Stimulated activated CD4-positive, alpha-beta T cell treated with anti-CD3 and anti-CD28 coated beads, Interleukin-2, amount 100 ng/mL, for 48 hours (primary cell): Measurements from ENCODE around the gene PRG2.
"Not testable (repeated sequence)": the region's sequence is repeated elsewhere in the genome, so short reads cannot be mapped to it uniquely, and the experiment has no call there.

Experiments
- DNase-seq, 2 donors: peaks; one replicate each; pipeline ENCODE4 v3.0.0-alpha.2; 2020

Gene PRG2

DNA sequence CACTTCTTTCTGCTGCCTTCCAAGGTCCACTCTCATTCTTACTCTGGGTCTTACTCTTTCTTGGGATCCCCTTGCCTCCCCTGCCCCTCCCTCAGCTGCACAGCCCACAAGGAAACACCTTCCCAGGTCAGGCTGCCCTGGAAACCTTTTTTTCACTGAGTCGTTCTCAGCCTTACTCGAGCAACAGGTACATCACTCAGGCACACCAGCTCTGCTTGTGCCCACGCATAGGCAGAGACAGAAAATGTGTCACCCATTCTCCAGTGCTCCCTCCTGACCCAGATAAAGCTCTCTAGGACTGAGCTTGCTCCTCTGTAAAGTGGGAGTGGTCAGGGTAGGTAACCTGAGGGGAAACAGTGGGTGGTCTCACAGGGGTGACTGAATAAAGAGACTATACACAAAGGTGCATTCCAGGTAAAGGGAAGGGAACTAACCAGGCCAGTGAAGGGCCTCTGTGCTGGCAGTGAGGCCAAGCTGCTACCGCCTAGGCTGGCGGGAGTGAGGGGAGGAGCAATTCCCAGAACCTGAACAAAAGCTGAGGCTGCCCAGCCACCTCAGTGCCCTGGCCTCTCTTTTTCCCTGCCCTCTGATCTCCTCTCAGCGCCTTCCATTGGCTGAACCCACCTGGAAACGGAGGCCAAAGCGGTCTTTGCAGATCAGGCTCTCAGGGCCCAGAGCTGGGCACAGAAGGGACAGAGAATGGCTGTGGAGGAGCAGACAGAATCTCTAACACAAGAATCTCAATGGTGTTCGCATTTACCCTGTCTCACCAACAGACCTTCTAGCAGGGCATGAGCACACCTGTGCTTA is 25.4 kb downstream of the PRG2 start:
- no peak for DNase-seq

DNA sequence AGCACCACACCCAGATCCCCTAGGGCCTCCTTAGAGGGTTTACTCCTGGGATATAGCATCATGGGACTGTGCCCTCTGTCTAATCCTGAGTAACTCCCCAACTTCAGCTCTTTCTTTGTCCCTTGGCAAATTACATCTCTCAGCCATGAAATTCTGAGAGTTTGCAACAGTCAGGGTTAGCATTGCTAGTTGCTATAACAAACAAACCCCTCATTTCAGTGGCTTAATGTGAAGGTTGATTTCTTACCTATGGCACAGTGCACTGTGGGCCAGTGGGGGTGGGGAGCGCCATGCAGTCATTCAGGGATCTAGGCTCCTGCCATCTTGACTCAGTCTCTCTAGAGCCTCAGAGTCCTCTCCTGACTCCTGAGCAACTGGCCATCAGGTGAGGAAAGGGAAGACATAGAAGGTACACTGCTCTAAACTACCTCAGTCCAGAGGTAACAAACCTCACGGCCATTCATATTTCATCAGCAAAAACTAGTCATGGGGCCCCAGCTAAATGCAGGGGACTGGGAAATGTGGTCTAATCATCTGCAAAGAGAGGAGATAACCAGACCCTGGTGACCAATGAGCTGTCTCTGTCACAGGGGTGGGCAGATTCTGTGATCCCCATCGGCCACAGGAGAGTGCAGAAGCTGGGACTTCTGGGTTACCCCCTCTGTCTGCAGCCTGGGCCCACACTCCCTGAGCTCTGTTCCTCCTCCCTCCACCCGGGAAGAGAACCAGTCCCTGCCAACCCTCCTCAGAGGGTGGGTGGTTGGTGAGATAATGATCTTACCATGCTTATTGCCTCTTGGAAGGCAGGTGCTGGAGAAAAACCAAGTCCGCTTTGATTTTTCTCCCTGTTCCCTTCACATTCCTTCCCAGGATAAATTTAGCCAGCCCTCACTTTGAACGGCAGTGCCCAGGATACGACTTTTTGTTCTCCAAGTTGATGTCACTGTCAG is 27.0 kb downstream of the PRG2 start:
- DNase-seq, result no peak

DNA sequence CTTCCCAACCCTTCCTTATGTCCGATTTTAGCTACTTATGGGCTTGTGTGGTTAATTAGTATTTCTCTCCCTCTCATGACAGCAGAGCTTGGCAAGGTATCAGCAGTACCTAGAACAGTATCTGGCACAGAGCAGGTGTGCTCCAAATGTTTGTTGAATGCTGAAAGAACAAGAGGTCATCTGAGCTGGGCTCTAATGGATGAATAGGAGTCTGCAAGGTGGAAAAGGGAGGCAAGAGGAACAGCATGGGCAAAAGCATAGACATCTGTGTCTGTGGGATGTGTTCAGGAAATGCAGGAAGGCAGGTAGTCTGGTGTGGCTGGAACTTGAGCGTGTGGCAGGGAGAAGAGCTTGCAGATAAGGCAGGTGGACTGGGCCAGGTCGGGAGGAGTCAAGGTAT is 28.5 kb downstream of the PRG2 start:
- no peak for DNase-seq

DNA sequence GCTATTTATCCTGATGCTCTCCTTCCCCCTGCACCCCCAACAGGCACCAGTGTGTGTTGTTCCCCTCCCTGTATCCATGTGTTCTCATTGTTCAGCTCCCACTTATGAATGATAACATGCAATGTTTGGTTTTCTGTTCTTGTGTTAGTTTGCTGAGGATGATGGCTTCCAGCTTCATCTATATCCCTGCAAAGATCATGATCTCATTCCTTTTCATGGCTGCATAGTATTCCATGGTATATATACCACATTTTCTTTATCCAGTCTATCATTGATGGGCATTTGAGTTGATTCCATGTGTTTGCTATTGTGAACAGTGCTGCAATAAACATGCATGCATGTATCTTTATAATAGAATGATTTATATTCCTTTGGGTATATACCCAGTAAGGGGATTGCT is 29.0 kb downstream of the PRG2 start:
- not testable (repeated sequence) for DNase-seq

- no peak for DNase-seq
Measured at GRCh38 chr11:57360991-57361390, 29.5 kb downstream of the PRG2 start.

DNA sequence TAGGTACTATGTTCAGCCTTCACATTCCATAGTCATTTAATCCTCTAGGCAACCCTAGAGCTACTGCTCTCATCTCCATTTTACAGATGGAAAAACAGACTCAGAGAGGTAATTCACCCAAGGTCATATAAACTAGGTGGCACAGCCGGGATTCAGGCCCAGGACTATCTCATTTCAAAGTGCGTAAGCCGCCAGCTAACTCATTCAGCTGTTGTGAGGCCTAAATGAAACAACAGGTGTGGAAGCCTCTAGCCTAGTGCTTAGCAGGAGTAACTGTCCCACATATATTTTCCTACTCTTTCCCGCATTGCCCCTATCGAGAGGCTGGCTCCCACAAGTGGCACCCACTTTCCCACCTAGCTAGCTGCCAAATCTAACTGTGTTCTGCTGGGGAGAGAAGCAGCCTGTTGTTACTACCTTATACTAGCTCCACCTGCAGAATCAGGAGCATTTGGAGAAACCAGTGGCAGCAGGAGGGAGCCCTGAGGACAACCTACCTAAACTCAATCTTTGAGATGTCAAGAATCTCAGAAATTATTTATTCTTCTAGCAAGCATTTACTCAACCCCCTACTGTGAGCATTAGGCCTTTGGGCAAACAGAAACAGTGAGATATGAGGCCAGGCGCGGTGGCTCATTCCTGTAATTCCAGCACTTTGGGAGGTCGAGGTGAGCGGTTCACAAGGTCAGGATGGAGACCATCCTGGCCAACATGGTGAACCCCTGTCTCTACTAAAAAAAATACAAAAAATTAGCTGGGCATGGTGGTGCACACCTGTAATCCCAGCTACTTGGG is 30.4 kb downstream of the PRG2 start:
- no peak for DNase-seq

- no peak for DNase-seq
Measured at GRCh38 chr11:57359396-57359795, 31.1 kb downstream of the PRG2 start.

DNA sequence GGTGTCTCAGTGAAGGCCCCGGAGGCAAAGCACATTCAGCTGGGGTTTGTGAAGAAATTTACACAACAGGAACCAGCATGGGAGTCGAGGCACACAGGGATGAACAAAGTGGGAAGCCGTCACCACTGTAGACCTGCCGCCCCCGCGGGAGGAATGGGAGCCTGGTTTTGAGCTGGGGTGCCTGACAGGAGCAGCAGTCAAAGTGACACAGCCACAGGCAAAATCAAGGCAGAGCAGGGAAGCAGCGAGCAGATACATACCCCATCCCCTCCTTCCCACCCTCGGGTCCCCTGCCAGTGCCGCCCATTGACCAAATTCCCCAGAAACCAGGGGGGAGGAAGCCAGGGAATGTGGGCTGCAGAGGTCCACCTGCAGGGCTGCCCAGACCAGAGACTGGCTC is 31.5 kb downstream of the PRG2 start:
- DNase-seq, result no peak

- DNase-seq, result no peak
Measured at GRCh38 chr11:57358543-57358961, 31.9 kb downstream of the PRG2 start.

GRCh38 chr11:57357856-57358255 is 32.6 kb downstream of the PRG2 start:
- no peak for DNase-seq

DNA sequence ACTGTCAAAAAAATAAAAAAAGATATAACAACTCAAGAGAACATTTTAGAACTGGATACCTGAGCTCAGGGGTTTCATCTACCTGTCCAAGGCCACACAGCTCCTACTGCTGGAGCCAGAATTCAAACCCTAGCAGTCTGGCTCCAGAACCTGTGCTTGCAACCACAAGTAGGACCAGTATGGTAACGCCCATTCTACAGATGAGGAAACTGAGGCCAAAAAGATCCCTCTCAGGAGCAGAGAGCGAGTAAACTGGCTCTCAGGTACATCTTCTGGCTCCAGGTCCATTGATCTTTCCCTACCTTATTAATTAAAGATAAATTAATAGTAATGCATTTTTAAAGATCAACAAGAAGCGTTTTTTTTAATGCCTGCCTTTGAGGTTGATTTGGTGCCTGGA is 33.1 kb downstream of the PRG2 start:
- DNase-seq, result no peak

DNA sequence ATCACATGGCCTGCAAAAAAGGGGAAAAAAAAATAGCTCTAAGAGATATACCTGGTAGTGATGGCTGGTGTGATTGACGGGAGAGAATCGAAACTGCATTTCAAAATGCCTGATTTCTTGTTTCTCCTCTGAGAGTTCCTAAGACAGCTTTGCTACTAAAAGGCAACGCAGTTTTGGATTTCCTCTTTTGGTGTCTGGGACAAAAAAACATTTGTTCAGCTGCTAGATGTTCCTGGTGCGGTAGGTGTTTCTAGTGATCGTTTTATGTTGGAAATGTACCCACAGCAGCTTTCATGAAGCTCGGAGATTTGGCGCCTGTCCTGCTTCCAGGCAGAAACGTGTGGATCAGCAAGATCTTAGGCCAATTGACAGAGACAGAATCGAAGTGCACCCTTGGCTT is 34.2 kb downstream of the PRG2 start:
- DNase-seq, result no peak

DNA sequence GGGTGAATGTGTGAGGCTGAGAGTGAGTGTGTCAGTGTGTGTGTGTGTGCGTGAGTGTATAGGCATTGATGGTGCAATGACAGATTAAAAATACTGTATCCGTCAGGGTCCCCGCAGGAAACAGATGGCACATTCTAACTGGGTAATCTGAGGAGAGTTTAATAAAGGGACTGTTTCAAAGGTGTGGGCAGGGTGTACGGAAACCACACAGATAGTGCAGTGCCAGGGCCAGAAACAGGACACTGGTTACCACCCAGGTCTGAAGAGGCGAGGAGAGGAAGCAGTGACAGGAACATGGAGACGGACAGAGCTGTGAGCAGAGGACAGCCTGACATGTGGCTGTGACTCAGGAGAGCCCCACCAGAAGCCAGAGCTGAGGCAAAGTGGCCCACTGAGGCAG is 35.8 kb downstream of the PRG2 start:
- no peak for DNase-seq

GRCh38 chr11:57353852-57354251 is 36.6 kb downstream of the PRG2 start:
- DNase-seq, result no peak

- no peak for DNase-seq
Measured at GRCh38 chr11:57353446-57353845, 37.0 kb downstream of the PRG2 start.

GRCh38 chr11:57353036-57353435 is 37.4 kb downstream of the PRG2 start:
- DNase-seq, result no peak

- peak; percentile 70 to 74 for DNase-seq
Measured at GRCh38 chr11:57349491-57350274, 40.8 kb downstream of the PRG2 start.

- no peak for DNase-seq
Measured at GRCh38 chr11:57348636-57349313, 41.7 kb downstream of the PRG2 start.

DNA sequence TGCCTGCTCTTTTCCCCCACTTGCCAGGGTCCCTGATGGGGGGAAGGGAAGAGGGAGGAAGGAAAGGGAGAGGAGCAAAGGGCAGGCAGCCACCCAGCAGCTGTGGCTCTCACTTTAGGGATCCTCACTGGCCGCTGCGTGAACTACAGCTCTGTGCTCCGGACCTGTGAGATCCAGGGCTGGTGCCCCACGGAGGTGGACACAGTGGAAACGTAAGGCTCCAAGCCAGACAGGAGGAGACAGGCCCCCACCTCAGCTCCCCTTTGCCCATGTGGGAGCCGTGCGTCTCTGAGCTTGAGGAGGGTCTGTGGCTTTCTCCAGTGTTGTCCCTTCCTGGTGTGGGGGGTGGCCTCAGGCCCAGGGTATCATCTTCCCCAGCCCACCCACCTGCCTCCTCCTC is 42.4 kb downstream of the PRG2 start:
- no peak for DNase-seq

DNA sequence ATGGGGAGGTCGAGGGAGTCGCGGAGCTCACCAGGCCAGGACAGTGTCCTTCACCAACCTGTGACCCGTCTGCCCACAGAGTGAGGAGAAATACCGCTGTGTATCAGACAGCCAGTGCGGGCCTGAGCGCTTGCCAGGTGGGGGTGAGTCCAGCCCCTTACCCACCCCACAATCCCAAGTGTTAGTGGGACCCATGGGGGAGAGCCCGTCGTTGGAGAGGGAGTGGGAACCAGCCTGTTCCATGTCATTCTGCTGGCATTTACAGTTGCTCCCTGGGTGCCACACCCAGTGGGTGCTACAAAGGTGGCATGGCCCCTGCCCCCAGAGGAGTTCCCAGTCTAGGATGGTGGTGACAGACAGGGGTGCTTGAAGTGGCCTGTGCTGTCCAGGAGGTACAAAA is 43.1 kb downstream of the PRG2 start:
- DNase-seq, result no peak

GRCh38 chr11:57345555-57346211 is 44.8 kb downstream of the PRG2 start:
- DNase-seq, result peak; percentile 69 to 74
